DND-41 (cell line): ENCODE data around the gene ATP8A2.

ENCODE experiments used
- ATAC-seq: fragments of 200-7000 bp; cut with Tn5 transposase; 3 replicates; pipeline ENCODE4 v1.9.1; 2021; ENCODE audit warnings: low read depth; ENCODE audit not compliant: insufficient read depth
- DNase-seq: peaks from one replicate; pipeline ENCODE4 v3.0.0-alpha.2; 2020
- H2AFZ ChIP-seq: 2 replicates; pipeline ENCODE4 v1.6.0; 2012; ENCODE audit warnings: low read depth, low read length
- H3K27ac ChIP-seq: 2 replicates; pipeline ENCODE4 v1.5.1; 2012; ENCODE audit warnings: low read length, inconsistent platforms
- H3K27me3 ChIP-seq: fragments of 200-600 bp; sonication (generic); 2 replicates; pipeline ENCODE4 v1.6.0; 2012; ENCODE audit warnings: low read length, mild to moderate bottlenecking, inconsistent platforms; ENCODE audit not compliant: insufficient read depth, poor library complexity
- H3K36me3 ChIP-seq: 2 replicates; pipeline ENCODE4 v1.5.1; 2012; ENCODE audit warnings: low read length, inconsistent platforms; ENCODE audit not compliant: insufficient read depth
- H3K4me1 ChIP-seq: 2 replicates; pipeline ENCODE4 v1.5.1; 2012; ENCODE audit warnings: mild to moderate bottlenecking, low read length; ENCODE audit not compliant: insufficient read depth
- H3K4me2 ChIP-seq: 2 replicates; pipeline ENCODE4 v1.6.0; 2012; ENCODE audit warnings: mild to moderate bottlenecking, moderate library complexity, low read length, inconsistent platforms; ENCODE audit not compliant: insufficient read depth
- H3K4me3 ChIP-seq, 2 experiments: fragments of 200-600 bp in 1 of 2; shearing (Covaris generic) in 1 of 2; 2 replicates each; pipeline ENCODE4 v1.5.1; 2012 to 2016; ENCODE audit warnings: inconsistent platforms in 2 of 2, low read length in 2 of 2, mild to moderate bottlenecking in 2 of 2, low read depth in 1 of 2, moderate library complexity in 1 of 2
- H3K79me2 ChIP-seq: 2 replicates; pipeline ENCODE4 v1.6.0; 2012; ENCODE audit warnings: low read length, inconsistent platforms; ENCODE audit not compliant: insufficient read depth
- H3K9ac ChIP-seq: 2 replicates; pipeline ENCODE4 v1.6.0; 2012; ENCODE audit warnings: low read depth, mild to moderate bottlenecking, inconsistent platforms, low read length, moderate library complexity
- H3K9me3 ChIP-seq: 2 replicates; pipeline ENCODE4 v1.5.1; 2012; ENCODE audit warnings: low read length, moderate library complexity, mild to moderate bottlenecking, inconsistent platforms; ENCODE audit not compliant: insufficient read depth, severe bottlenecking
- H4K20me1 ChIP-seq: 2 replicates; pipeline ENCODE4 v1.6.0; 2012; ENCODE audit warnings: low read length; ENCODE audit not compliant: insufficient read depth
- CTCF ChIP-seq: IDR thresholded peaks from 2 replicates; pipeline ENCODE4 v1.5.1; 2012; ENCODE audit warnings: borderline replicate concordance, low read length, moderate library complexity, mild to moderate bottlenecking; ENCODE audit not compliant: poor library complexity, severe bottlenecking; ENCODE audit errors: extremely low read depth
- EZH2 ChIP-seq: IDR thresholded peaks from 3 replicates; pipeline ENCODE4 v1.6.1; 2012; ENCODE audit warnings: borderline replicate concordance, low read depth, mild to moderate bottlenecking, moderate library complexity, low read length, inconsistent platforms; ENCODE audit not compliant: severe bottlenecking

ATP8A2 gene

GRCh38 chr13:26019251-26019650 lies 647.5 kb downstream of the ATP8A2 start:
- H3K4me1 ChIP-seq, result peaks cover 27% of the 10 kb centered on the region
- DNase-seq, result no peak
- no peaks in the 10 kb centered on the region for H3K9me3 ChIP-seq
- no peak for ATAC-seq
- H2AFZ ChIP-seq, result no peak overlapping the region
- no peaks in the 10 kb centered on the region for H3K79me2 ChIP-seq
- H4K20me1 ChIP-seq, result no peaks in the 10 kb centered on the region
- no peak overlapping the region for H3K4me2 ChIP-seq
- H3K9ac ChIP-seq, result no peak overlapping the region
- no peaks in the 10 kb centered on the region for H3K36me3 ChIP-seq
- no peak overlapping the region for H3K4me3 ChIP-seq
- H3K27ac ChIP-seq, result no peak overlapping the region
- no peaks in the 10 kb centered on the region for H3K27me3 ChIP-seq
- no peak for TF ChIP-seq EZH2
- no peak for TF ChIP-seq CTCF

GRCh38 chr13:26019881-26020870 lies 648.4 kb downstream of the ATP8A2 start:
- H3K4me1 ChIP-seq, result peaks cover 27% of the 10 kb centered on the region
- H3K9me3 ChIP-seq, result no peaks in the 10 kb centered on the region
- H2AFZ ChIP-seq, result 0 out of 2 replicates have a peak overlapping the region, but pooled peaks have one; percentile 7
- H3K27me3 ChIP-seq, result no peaks in the 10 kb centered on the region
- no peaks in the 10 kb centered on the region for H3K36me3 ChIP-seq
- no peak overlapping the region for H3K4me3 ChIP-seq
- no peak overlapping the region for H3K4me2 ChIP-seq
- DNase-seq, result peak; percentile 24
- no peaks in the 10 kb centered on the region for H3K79me2 ChIP-seq
- peak; percentile 67 for ATAC-seq
- TF ChIP-seq CTCF, result no peak
- no peak for TF ChIP-seq EZH2
- no peak overlapping the region for H3K9ac ChIP-seq
- no peaks in the 10 kb centered on the region for H4K20me1 ChIP-seq
- H3K27ac ChIP-seq, result peak overlapping the region; percentile 8

- Histone ChIP-seq H3K9ac (no peak overlapping the region), H3K4me2 (no peak overlapping the region), H3K4me1 (peaks cover 27% of the 10 kb centered on the region), H4K20me1 (no peaks in the 10 kb centered on the region), H3K27ac (no peak overlapping the region), H3K79me2 (no peaks in the 10 kb centered on the region), H3K36me3 (no peaks in the 10 kb centered on the region), H3K4me3 (no peak overlapping the region), H3K27me3 (no peaks in the 10 kb centered on the region), H3K9me3 (no peaks in the 10 kb centered on the region), H2AFZ (no peak overlapping the region)
- no peak for TF ChIP-seq EZH2
- no peak for TF ChIP-seq CTCF
- ATAC-seq, result no peak
- DNase-seq, result no peak
These were observed 649.1 kb downstream of the ATP8A2 start for GRCh38 chr13:26020891-26021290.
